Hepatocyte (in vitro differentiated cells): ENCODE data around the gene MAS1L. TPM values are rescaled to one million over a fixed set of nuclear protein-coding genes. Genes with fewer than 3 reads are reported as not detected.
A peak's percentile ranks its signal among the peaks of the same experiment; 100 is the strongest.

ENCODE experiments used
- DNase-seq: peaks from one replicate; pipeline ENCODE4 v3.0.0-alpha.2; 2016; ENCODE audit warnings: low spot score
- H2AFZ ChIP-seq: fragments of 200-600 bp; sonication (generic); 2 replicates; pipeline ENCODE4 v1.6.0; 2016; ENCODE audit warnings: antibody characterized with exemption, mild to moderate bottlenecking
- H3K27ac ChIP-seq: fragments of 200-600 bp; sonication (generic); 2 replicates; pipeline ENCODE4 v1.5.1; 2016; ENCODE audit warnings: mild to moderate bottlenecking
- H3K27me3 ChIP-seq: fragments of 200-600 bp; sonication (generic); 2 replicates; pipeline ENCODE4 v1.6.1; 2016
- H3K36me3 ChIP-seq: fragments of 200-600 bp; sonication (generic); replicated peaks from 2 replicates; pipeline ENCODE4 v1.5.1; 2016; ENCODE audit warnings: low read depth; ENCODE audit not compliant: insufficient read depth
- H3K4me1 ChIP-seq: fragments of 200-600 bp; sonication (generic); 2 replicates; pipeline ENCODE4 v1.5.1; 2016; ENCODE audit warnings: mild to moderate bottlenecking, moderate library complexity; ENCODE audit not compliant: insufficient read depth
- H3K4me2 ChIP-seq: fragments of 200-600 bp; sonication (generic); 2 replicates; pipeline ENCODE4 v1.6.0; 2016
- H3K4me3 ChIP-seq: fragments of 200-600 bp; sonication (generic); 2 replicates; pipeline ENCODE4 v1.5.1; 2016; ENCODE audit warnings: mild to moderate bottlenecking
- H3K79me2 ChIP-seq: fragments of 200-600 bp; sonication (generic); 2 replicates; pipeline ENCODE4 v1.6.0; 2017; ENCODE audit warnings: mild to moderate bottlenecking
- H3K9me2 ChIP-seq: fragments of 200-600 bp; sonication (generic); replicated peaks from 2 replicates; pipeline ENCODE4 v1.6.0; 2017; ENCODE audit warnings: mild to moderate bottlenecking; ENCODE audit not compliant: insufficient read depth
- H3K9me3 ChIP-seq: fragments of 200-600 bp; sonication (generic); 2 replicates; pipeline ENCODE4 v1.5.1; 2016; ENCODE audit warnings: low read depth, mild to moderate bottlenecking
- H4K20me1 ChIP-seq: fragments of 200-600 bp; sonication (generic); 2 replicates; pipeline ENCODE4 v1.6.0; 2016; ENCODE audit warnings: mild to moderate bottlenecking; ENCODE audit not compliant: insufficient read depth, poor library complexity, severe bottlenecking
- EZH2 ChIP-seq: fragments of 200-600 bp; sonication (generic); IDR thresholded peaks from 2 replicates; pipeline ENCODE4 v1.6.1; 2016; ENCODE audit warnings: antibody characterized with exemption, mild to moderate bottlenecking, borderline replicate concordance
- EZH2phosphoT487 ChIP-seq: fragments of 200-600 bp; sonication (generic); IDR thresholded peaks from one replicate; pipeline ENCODE4 v1.6.1; 2018; ENCODE audit warnings: antibody characterized with exemption, mild to moderate bottlenecking, low read depth, moderate library complexity; ENCODE audit not compliant: unreplicated experiment, severe bottlenecking
- WGBS: methylation state at CpG from one replicate; pipeline ENCODE4 v1.1.6; 2016; ENCODE audit warnings: low lambda C conversion rate; ENCODE audit errors: missing lambda C conversion rate; 5-methylcytosine and 5-hydroxymethylcytosine counted together
- polyA plus RNA-seq: library from polyadenylated mRNA; unstranded; fragments of >200 nt; fragmentation: Nextera tagmentation; extraction: Ambion mirVana; gene quantifications from 2 replicates; pipeline ENCODE4 v1.2.1, GENCODE V29; 2016
- total RNA-seq: library from RNA; depleted of rRNA; stranded (reverse); fragments of >200 nt; gene quantifications from 2 replicates; pipeline ENCODE4 v1.2.3, GENCODE V29; 2014
- TF ChIP-seq, protein P1 (sequence below): fragments of 200-600 bp; sonication (generic); IDR thresholded peaks from 2 replicates; pipeline ENCODE4 v1.5.1; 2016; ENCODE audit warnings: antibody characterized with exemption, mild to moderate bottlenecking; ENCODE audit not compliant: poor library complexity

MAS1L gene
- total and polyA plus RNA-seq, 2 experiments from 2014 or later, result not detected

DNA sequence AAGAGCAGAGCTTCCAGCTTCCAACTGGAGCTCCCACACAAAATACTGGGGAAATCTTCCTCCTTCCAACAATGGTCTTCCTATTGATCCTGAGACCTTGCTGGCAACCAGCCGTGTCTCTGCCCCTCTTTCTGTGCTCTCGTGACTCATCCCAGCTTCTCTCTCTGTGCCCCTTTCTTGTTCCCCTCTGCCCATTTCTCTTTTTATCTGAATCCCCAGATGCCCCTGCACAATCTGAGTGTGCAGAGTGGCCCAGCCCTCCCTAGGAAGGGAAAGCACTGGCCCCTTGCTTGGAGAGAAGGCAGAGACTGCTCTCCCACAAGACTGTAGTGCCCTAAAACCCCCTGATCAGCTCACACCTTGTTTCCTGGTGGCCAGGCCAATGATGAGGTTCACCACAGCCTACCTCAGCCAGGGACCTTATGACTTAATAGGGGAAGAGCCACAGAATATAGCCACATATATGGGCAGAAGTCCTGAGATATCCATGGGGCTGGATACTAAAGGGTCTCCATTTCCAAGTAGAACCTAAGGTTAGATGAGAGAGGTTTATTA lies 23.1 kb upstream of the MAS1L start:
- no peak overlapping the region for H3K4me3 ChIP-seq
- TF ChIP-seq, protein P1, sequence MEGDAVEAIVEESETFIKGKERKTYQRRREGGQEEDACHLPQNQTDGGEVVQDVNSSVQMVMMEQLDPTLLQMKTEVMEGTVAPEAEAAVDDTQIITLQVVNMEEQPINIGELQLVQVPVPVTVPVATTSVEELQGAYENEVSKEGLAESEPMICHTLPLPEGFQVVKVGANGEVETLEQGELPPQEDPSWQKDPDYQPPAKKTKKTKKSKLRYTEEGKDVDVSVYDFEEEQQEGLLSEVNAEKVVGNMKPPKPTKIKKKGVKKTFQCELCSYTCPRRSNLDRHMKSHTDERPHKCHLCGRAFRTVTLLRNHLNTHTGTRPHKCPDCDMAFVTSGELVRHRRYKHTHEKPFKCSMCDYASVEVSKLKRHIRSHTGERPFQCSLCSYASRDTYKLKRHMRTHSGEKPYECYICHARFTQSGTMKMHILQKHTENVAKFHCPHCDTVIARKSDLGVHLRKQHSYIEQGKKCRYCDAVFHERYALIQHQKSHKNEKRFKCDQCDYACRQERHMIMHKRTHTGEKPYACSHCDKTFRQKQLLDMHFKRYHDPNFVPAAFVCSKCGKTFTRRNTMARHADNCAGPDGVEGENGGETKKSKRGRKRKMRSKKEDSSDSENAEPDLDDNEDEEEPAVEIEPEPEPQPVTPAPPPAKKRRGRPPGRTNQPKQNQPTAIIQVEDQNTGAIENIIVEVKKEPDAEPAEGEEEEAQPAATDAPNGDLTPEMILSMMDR, result no peak
- no peak for TF ChIP-seq EZH2
- no peak for TF ChIP-seq EZH2phosphoT487
- no peaks in the 10 kb centered on the region for H3K9me2 ChIP-seq
- H3K4me2 ChIP-seq, result no peak overlapping the region
- no peak for DNase-seq
- H3K79me2 ChIP-seq, result no peaks in the 10 kb centered on the region
- no peaks in the 10 kb centered on the region for H3K4me1 ChIP-seq
- H3K36me3 ChIP-seq, result no peaks in the 10 kb centered on the region
- no peaks in the 10 kb centered on the region for H3K27me3 ChIP-seq
- H2AFZ ChIP-seq, result no peak overlapping the region
- H3K9me3 ChIP-seq, result no peaks in the 10 kb centered on the region
- no peaks in the 10 kb centered on the region for H4K20me1 ChIP-seq
- H3K27ac ChIP-seq, result no peak overlapping the region
- 70% methylated on average over 2 of the region's 2 CpGs for WGBS

GRCh38 chr6:29510202-29510601 lies 22.4 kb upstream of the MAS1L start:
- TF ChIP-seq EZH2, result no peak
- TF ChIP-seq, protein P1, result peak; percentile 5
- no peak for TF ChIP-seq EZH2phosphoT487
- Histone ChIP-seq H3K4me3 (no peak overlapping the region), H3K4me2 (no peak overlapping the region), H3K79me2 (no peaks in the 10 kb centered on the region), H3K9me3 (no peaks in the 10 kb centered on the region), H4K20me1 (no peaks in the 10 kb centered on the region), H2AFZ (no peak overlapping the region), H3K27ac (no peak overlapping the region), H3K36me3 (no peaks in the 10 kb centered on the region), H3K9me2 (no peaks in the 10 kb centered on the region), H3K27me3 (no peaks in the 10 kb centered on the region), H3K4me1 (no peaks in the 10 kb centered on the region)
- 47% methylated on average over 4 of the region's 4 CpGs for WGBS
- no peak for DNase-seq

GRCh38 chr6:29509711-29510110 lies 22.0 kb upstream of the MAS1L start:
- H3K27ac ChIP-seq, result no peak overlapping the region
- H3K79me2 ChIP-seq, result no peaks in the 10 kb centered on the region
- H3K9me2 ChIP-seq, result no peaks in the 10 kb centered on the region
- no peak overlapping the region for H2AFZ ChIP-seq
- H4K20me1 ChIP-seq, result no peaks in the 10 kb centered on the region
- no peaks in the 10 kb centered on the region for H3K4me1 ChIP-seq
- no peaks in the 10 kb centered on the region for H3K27me3 ChIP-seq
- no peaks in the 10 kb centered on the region for H3K36me3 ChIP-seq
- no peak for TF ChIP-seq EZH2
- TF ChIP-seq, protein P1, result no peak
- TF ChIP-seq EZH2phosphoT487, result no peak
- WGBS, result 87% methylated on average over 9 of the region's 9 CpGs
- DNase-seq, result no peak
- H3K9me3 ChIP-seq, result no peaks in the 10 kb centered on the region
- no peak overlapping the region for H3K4me2 ChIP-seq
- H3K4me3 ChIP-seq, result no peak overlapping the region
